C4-2B (cell line): ENCODE data around the gene SERPINH1.

Experiments used
- ZFX ChIP-seq: fragments of 450-650 bp; IDR thresholded peaks from 2 replicates; pipeline ENCODE4 v1.6.1; 2017
- TF ChIP-seq, protein P1 (sequence below): fragments of 450-650 bp; conservative IDR thresholded peaks from 2 replicates; pipeline ENCODE4 v1.5.1; 2017; ENCODE audit warnings: mild to moderate bottlenecking

DNA sequence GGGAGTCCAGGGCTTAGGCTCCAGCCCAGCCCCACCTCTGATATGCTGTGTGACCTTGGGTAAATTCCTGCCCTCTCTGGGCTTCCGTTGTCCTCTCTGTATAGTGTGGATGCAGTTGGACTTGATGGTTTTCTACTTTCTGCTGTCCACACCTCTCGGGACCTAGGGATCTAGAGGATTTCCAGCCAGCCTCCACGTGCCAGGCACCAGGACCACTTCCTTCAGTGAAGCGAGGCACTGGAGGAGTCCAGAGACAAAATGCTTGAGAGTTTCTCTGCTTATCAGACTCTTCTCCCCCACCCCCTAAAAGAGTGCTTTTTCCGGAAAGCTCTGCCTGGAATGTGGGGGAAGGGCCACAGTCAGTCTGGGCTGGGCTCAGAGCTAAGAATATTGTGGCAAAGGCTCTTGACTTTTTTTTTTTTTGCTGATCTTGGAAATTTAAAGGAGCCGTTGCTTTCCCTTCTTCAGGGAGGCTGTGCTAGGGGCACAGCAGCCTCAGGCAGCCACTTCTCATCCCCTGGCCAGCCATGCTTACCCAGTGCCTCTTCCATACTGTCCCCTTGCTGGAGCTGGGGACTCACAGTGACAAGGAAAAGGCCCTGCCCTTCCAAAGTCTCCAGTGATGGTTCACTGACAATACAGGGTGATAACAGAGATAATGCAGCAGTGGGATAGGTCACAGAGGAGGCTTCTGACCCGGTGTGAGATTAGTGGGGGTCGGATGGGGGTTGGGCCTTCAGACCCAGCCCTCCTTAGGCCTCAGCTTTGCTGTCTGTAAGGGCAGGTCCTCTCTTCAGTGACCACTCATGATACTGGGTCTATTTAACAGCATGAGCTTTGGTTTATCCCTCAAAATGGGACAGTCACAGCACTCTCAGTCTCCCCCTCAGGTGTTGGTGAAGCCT lies 2.9 kb upstream of the SERPINH1 start:
- TF ChIP-seq, protein P1, sequence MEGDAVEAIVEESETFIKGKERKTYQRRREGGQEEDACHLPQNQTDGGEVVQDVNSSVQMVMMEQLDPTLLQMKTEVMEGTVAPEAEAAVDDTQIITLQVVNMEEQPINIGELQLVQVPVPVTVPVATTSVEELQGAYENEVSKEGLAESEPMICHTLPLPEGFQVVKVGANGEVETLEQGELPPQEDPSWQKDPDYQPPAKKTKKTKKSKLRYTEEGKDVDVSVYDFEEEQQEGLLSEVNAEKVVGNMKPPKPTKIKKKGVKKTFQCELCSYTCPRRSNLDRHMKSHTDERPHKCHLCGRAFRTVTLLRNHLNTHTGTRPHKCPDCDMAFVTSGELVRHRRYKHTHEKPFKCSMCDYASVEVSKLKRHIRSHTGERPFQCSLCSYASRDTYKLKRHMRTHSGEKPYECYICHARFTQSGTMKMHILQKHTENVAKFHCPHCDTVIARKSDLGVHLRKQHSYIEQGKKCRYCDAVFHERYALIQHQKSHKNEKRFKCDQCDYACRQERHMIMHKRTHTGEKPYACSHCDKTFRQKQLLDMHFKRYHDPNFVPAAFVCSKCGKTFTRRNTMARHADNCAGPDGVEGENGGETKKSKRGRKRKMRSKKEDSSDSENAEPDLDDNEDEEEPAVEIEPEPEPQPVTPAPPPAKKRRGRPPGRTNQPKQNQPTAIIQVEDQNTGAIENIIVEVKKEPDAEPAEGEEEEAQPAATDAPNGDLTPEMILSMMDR: no peak
- no peak for TF ChIP-seq ZFX
